HG03108 (cell line): ENCODE data around the gene HEG1.

ENCODE experiments used
- ATAC-seq: cut with Tn5 transposase; IDR thresholded peaks from one replicate; pipeline ENCODE4 v1.9.1; 2021; ENCODE audit warnings: moderate library complexity; ENCODE audit not compliant: unreplicated experiment

The HEG1 gene

GRCh38 chr3:124997303-124998246 is 58.2 kb downstream of the HEG1 start:
- no peak for ATAC-seq

GRCh38 chr3:124995460-124995994 is 60.3 kb downstream of the HEG1 start:
- no peak for ATAC-seq

GRCh38 chr3:124993466-124993865 is 62.3 kb downstream of the HEG1 start:
- ATAC-seq = no peak

- ATAC-seq = no peak
These were observed 63.8 kb downstream of the HEG1 start for GRCh38 chr3:124992041-124992440.

GRCh38 chr3:124986192-124987143 is 69.3 kb downstream of the HEG1 start:
- ATAC-seq = no peak

GRCh38 chr3:124985349-124985748 is 70.4 kb downstream of the HEG1 start:
- ATAC-seq = no peak

- no peak for ATAC-seq
These were observed 71.0 kb downstream of the HEG1 start for GRCh38 chr3:124984754-124985153.

GRCh38 chr3:124982855-124983254 is 72.9 kb downstream of the HEG1 start:
- no peak for ATAC-seq

- ATAC-seq = no peak
These were observed 74.3 kb downstream of the HEG1 start for GRCh38 chr3:124981472-124981871.

- no peak for ATAC-seq
These were observed 77.2 kb downstream of the HEG1 start for GRCh38 chr3:124978627-124979026.

GRCh38 chr3:124976383-124976782 is 79.4 kb downstream of the HEG1 start:
- no peak for ATAC-seq

- ATAC-seq = no peak
These were observed 81.1 kb downstream of the HEG1 start for GRCh38 chr3:124974691-124975090.

- ATAC-seq = no peak
These were observed 82.5 kb downstream of the HEG1 start for GRCh38 chr3:124973290-124973689.

GRCh38 chr3:124972457-124972856 is 83.3 kb downstream of the HEG1 start:
- ATAC-seq = no peak

- no peak for ATAC-seq
These were observed 85.7 kb downstream of the HEG1 start for GRCh38 chr3:124969963-124970722.

- no peak for ATAC-seq
These were observed 86.6 kb downstream of the HEG1 start for GRCh38 chr3:124969190-124969589.

- no peak for ATAC-seq
These were observed 87.8 kb downstream of the HEG1 start for GRCh38 chr3:124967964-124968363.

- no peak for ATAC-seq
These were observed 89.0 kb downstream of the HEG1 start for GRCh38 chr3:124966521-124967445.

- ATAC-seq = no peak
These were observed 90.4 kb downstream of the HEG1 start for GRCh38 chr3:124965413-124965812.

GRCh38 chr3:124964387-124964786 is 91.4 kb downstream of the HEG1 start:
- no peak for ATAC-seq
